ENCODE measurements around the gene GNG12.
"Not testable (repeated sequence)": the region's sequence is repeated elsewhere in the genome, so short reads cannot be mapped to it uniquely, and the experiment has no call there.

The GNG12 gene

DNA sequence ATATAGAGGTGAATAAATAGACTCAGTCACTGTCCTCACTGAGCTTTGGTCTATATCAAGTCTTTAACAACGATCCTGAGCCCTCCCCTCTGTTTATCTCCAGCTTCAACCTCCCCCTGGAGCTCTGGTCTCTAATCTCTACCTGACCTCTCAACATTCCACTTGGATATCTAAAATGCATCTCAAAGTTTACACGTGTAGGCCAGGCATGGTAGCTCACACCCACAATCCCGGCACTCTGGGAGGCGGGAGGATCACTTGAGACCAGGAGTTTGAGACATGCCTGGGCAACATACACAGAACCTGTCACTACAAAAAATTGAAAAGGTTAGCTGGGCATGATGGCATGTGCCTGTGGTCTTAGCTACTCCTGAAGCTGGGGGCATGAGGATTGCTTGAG lies 94.9 kb downstream of the GNG12 start:
- Histone ChIP-seq H3K4me1 (ENCODE audit: control insufficient read depth, insufficient read depth, low read length) (peaks cover 50% of the 10 kb centered on the region), H3K9ac (ENCODE audit: low read length) (no peak overlapping the region), H3K36me3 (ENCODE audit: control insufficient read depth, insufficient read depth, low read length, severe bottlenecking) (no peaks in the 10 kb centered on the region), H3K9me3 (ENCODE audit: control insufficient read depth, low read length) (no peaks in the 10 kb centered on the region), H3K4me3 (ENCODE audit: low read length) (no peak overlapping the region), H3K27me3 (replicated peaks; ENCODE audit: control insufficient read depth, insufficient read depth, low read length) (no peaks in the 10 kb centered on the region)
- no peak for DNase-seq (ENCODE audit: low read depth)

DNA sequence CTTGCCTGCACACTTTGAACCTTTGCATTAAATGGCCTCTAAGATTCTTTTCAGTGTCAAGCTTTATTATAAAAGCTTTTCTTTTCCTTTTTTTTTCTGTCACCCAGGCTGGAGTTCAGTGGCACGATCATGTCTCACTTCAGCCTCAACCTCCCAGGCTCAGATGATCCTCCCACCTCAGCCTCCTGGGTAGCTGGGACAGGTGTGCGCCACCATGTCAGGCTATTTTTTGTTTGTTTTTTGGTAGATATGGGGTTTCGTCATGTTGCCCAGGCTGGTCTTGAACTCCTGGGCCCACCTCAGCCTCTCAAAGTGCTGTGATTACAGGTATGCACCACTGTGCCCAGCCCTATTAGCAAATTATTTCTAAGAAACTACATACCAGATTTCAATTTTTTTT lies 95.4 kb downstream of the GNG12 start:
- Histone ChIP-seq H3K9me3 (ENCODE audit: control insufficient read depth, low read length) (no peaks in the 10 kb centered on the region), H3K4me3 (ENCODE audit: low read length) (no peak overlapping the region), H3K36me3 (ENCODE audit: control insufficient read depth, insufficient read depth, low read length, severe bottlenecking) (no peaks in the 10 kb centered on the region), H3K9ac (ENCODE audit: low read length) (no peak overlapping the region), H3K27me3 (replicated peaks; ENCODE audit: control insufficient read depth, insufficient read depth, low read length) (no peaks in the 10 kb centered on the region), H3K4me1 (ENCODE audit: control insufficient read depth, insufficient read depth, low read length) (peaks cover 56% of the 10 kb centered on the region)
- no peak for DNase-seq (ENCODE audit: low read depth)

- peaks cover 64% of the 10 kb centered on the region for H3K4me1 ChIP-seq (ENCODE audit: control insufficient read depth, insufficient read depth, low read length)
- peak overlapping the region; percentile 58 for H3K9ac ChIP-seq (ENCODE audit: low read length)
- H3K27me3 ChIP-seq (replicated peaks; ENCODE audit: control insufficient read depth, insufficient read depth, low read length): no peaks in the 10 kb centered on the region
- H3K9me3 ChIP-seq (ENCODE audit: control insufficient read depth, low read length): no peaks in the 10 kb centered on the region
- no peak overlapping the region for H3K4me3 ChIP-seq (ENCODE audit: low read length)
- no peak for DNase-seq (ENCODE audit: low read depth)
- no peaks in the 10 kb centered on the region for H3K36me3 ChIP-seq (ENCODE audit: control insufficient read depth, insufficient read depth, low read length, severe bottlenecking)
Observed at GRCh38 chr1:67736750-67737149, 96.5 kb downstream of the GNG12 start.

DNA sequence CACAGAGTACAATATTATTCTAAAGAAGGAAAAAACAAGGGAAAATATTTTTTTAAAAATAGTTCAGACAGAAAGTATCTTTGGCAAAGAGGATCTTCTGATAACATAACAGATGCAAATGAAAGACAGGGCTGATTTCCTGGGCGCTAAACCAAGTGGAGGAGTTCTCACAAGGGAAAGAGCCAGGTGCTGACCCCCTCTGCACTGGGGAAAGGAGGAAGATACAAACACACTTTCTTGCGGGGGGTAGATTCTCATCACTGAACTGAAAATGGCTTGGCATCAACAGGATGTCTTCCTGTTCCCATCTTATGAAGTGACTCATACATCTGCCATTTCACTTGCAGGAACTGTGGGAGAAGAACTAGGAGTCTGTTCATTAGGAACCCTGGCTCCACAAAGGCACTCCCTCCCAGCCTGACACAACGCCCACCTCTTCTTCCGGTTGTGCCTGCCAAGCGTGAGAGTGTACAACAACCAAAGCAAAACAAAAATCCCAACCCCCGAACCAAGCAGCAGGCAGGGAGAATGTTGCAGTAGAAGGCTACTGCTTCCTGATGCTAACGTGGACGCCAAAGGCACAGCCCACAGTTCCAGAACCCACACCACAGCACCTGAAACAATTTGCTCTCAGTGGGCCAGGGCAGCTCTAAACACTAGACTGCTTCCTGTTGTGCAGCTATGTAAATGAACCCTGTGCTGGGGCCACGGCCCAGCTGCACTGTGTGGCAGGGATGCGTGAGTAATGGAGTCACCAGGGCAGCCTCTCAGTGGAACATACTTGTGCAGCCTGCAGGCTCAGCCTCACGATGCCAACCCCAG lies 97.2 kb downstream of the GNG12 start:
- peaks cover 60% of the 10 kb centered on the region for H3K4me1 ChIP-seq (ENCODE audit: control insufficient read depth, insufficient read depth, low read length)
- no peaks in the 10 kb centered on the region for H3K27me3 ChIP-seq (replicated peaks; ENCODE audit: control insufficient read depth, insufficient read depth, low read length)
- peak overlapping the region; percentile 26 for H3K4me3 ChIP-seq (ENCODE audit: low read length)
- no peaks in the 10 kb centered on the region for H3K36me3 ChIP-seq (ENCODE audit: control insufficient read depth, insufficient read depth, low read length, severe bottlenecking)
- peak overlapping the region; percentile 58 for H3K9ac ChIP-seq (ENCODE audit: low read length)
- H3K9me3 ChIP-seq (ENCODE audit: control insufficient read depth, low read length): no peaks in the 10 kb centered on the region
- DNase-seq (ENCODE audit: low read depth): peak; percentile 82

DNA sequence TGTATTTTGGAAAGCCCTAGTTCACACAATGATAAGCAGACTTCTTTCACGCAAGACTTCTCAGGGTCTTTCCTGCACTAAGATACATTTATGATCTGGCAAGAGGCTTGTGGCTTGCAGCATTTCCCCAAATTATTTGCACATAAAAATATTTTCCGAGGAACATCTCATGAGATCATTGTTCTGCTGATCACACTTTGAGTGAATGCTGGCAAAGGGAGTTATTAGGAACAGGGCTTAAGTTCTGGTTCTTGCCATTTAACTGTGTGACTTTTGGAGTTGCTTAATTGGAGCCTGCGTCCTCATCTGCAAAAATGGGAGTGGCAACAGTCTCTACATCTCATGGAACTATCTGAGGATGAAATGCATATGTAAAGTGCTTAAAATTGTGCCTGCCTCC lies 98.1 kb downstream of the GNG12 start:
- Histone ChIP-seq H3K4me3 (ENCODE audit: low read length) (no peak overlapping the region), H3K4me1 (ENCODE audit: control insufficient read depth, insufficient read depth, low read length) (peaks cover 52% of the 10 kb centered on the region), H3K9ac (ENCODE audit: low read length) (peak overlapping the region; percentile 58), H3K9me3 (ENCODE audit: control insufficient read depth, low read length) (no peaks in the 10 kb centered on the region), H3K36me3 (ENCODE audit: control insufficient read depth, insufficient read depth, low read length, severe bottlenecking) (no peaks in the 10 kb centered on the region), H3K27me3 (replicated peaks; ENCODE audit: control insufficient read depth, insufficient read depth, low read length) (no peaks in the 10 kb centered on the region)
- DNase-seq (ENCODE audit: low read depth): no peak

DNA sequence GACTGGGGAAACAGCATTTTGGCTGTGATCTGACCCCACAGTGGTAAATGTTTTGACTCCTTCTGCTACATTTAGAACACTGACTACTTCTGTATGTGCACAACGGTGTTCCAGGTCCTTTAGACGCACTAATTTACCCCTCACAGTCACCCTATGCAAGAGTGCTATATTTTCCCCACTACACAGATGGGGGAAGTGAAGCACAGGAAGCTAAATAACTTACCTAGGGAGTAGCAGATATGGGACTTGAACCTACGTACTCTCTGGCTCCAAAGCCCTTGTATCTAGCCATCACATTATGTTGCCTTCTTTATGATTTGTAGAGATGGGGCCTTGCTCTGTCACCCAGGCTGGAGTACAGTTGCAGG lies 99.0 kb downstream of the GNG12 start:
- Histone ChIP-seq H3K36me3 (ENCODE audit: control insufficient read depth, insufficient read depth, low read length, severe bottlenecking) (no peaks in the 10 kb centered on the region), H3K4me1 (ENCODE audit: control insufficient read depth, insufficient read depth, low read length) (peaks cover 51% of the 10 kb centered on the region), H3K9ac (ENCODE audit: low read length) (peak overlapping the region; percentile 2), H3K4me3 (ENCODE audit: low read length) (no peak overlapping the region), H3K27me3 (replicated peaks; ENCODE audit: control insufficient read depth, insufficient read depth, low read length) (no peaks in the 10 kb centered on the region), H3K9me3 (ENCODE audit: control insufficient read depth, low read length) (no peaks in the 10 kb centered on the region)
- no peak for DNase-seq (ENCODE audit: low read depth)

- H3K36me3 ChIP-seq (ENCODE audit: control insufficient read depth, insufficient read depth, low read length, severe bottlenecking): no peaks in the 10 kb centered on the region
- peak overlapping the region; percentile 2 for H3K9ac ChIP-seq (ENCODE audit: low read length)
- H3K4me3 ChIP-seq (ENCODE audit: low read length): no peak overlapping the region
- no peaks in the 10 kb centered on the region for H3K27me3 ChIP-seq (replicated peaks; ENCODE audit: control insufficient read depth, insufficient read depth, low read length)
- DNase-seq (ENCODE audit: low read depth): no peak
- no peaks in the 10 kb centered on the region for H3K9me3 ChIP-seq (ENCODE audit: control insufficient read depth, low read length)
- peaks cover 51% of the 10 kb centered on the region for H3K4me1 ChIP-seq (ENCODE audit: control insufficient read depth, insufficient read depth, low read length)
Observed at GRCh38 chr1:67733681-67734322, 99.5 kb downstream of the GNG12 start.

GRCh38 chr1:67732750-67733151 lies 100.5 kb downstream of the GNG12 start:
- H3K27me3 ChIP-seq (replicated peaks; ENCODE audit: control insufficient read depth, insufficient read depth, low read length): no peaks in the 10 kb centered on the region

GRCh38 chr1:67731322-67731721 lies 101.9 kb downstream of the GNG12 start:
- H3K9me3 ChIP-seq (ENCODE audit: control insufficient read depth, low read length): no peaks in the 10 kb centered on the region
- H3K9ac ChIP-seq (ENCODE audit: low read length): no peak overlapping the region
- no peaks in the 10 kb centered on the region for H3K27me3 ChIP-seq (replicated peaks; ENCODE audit: control insufficient read depth, insufficient read depth, low read length)
- peaks cover 48% of the 10 kb centered on the region for H3K4me1 ChIP-seq (ENCODE audit: control insufficient read depth, insufficient read depth, low read length)
- DNase-seq (ENCODE audit: low read depth): no peak
- H3K36me3 ChIP-seq (ENCODE audit: control insufficient read depth, insufficient read depth, low read length, severe bottlenecking): peaks cover 13% of the 10 kb centered on the region
- no peak overlapping the region for H3K4me3 ChIP-seq (ENCODE audit: low read length)

More at GRCh38 chr1:67732750-67733151, 100.5 kb downstream of the GNG12 start:
- Histone ChIP-seq H3K9me3 (ENCODE audit: control insufficient read depth, low read length) (no peaks in the 10 kb centered on the region), H3K9ac (ENCODE audit: low read length) (no peak overlapping the region), H3K4me3 (ENCODE audit: low read length) (no peak overlapping the region), H3K36me3 (ENCODE audit: control insufficient read depth, insufficient read depth, low read length, severe bottlenecking) (peaks cover under 1% of the 10 kb centered on the region), H3K4me1 (ENCODE audit: control insufficient read depth, insufficient read depth, low read length) (peaks cover 51% of the 10 kb centered on the region)
- DNase-seq (ENCODE audit: low read depth): no peak

GRCh38 chr1:67730312-67730711 lies 103.0 kb downstream of the GNG12 start:
- Histone ChIP-seq H3K4me1 (ENCODE audit: control insufficient read depth, insufficient read depth, low read length) (peaks cover 48% of the 10 kb centered on the region), H3K36me3 (ENCODE audit: control insufficient read depth, insufficient read depth, low read length, severe bottlenecking) (peaks cover 13% of the 10 kb centered on the region)
- H3K9ac ChIP-seq (ENCODE audit: low read length); H3K4me3 ChIP-seq (ENCODE audit: low read length); DNase-seq (ENCODE audit: low read depth); H3K9me3 ChIP-seq (ENCODE audit: control insufficient read depth, low read length); H3K27me3 ChIP-seq (replicated peaks; ENCODE audit: control insufficient read depth, insufficient read depth, low read length): not testable (repeated sequence)

DNA sequence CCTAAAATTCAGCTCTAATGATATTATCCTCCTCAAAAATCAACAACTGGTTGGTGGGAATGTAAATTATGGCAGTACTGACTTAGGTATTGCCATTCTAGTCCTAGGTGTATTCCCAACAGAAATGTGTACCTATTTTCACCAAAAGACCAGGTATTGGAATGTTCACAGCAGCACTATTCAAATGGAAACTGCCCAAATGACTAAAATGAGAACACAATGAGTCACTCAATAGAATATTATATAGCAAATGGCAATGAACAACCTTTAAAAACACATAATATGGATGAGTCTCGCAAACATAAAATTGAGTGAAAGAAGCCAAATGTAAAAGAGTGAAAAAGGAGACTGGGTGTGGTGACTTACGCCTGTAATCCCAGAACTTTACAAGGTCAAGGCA lies 103.4 kb downstream of the GNG12 start:
- no peak overlapping the region for H3K9ac ChIP-seq (ENCODE audit: low read length)
- peaks cover 48% of the 10 kb centered on the region for H3K4me1 ChIP-seq (ENCODE audit: control insufficient read depth, insufficient read depth, low read length)
- DNase-seq (ENCODE audit: low read depth): no peak
- H3K36me3 ChIP-seq (ENCODE audit: control insufficient read depth, insufficient read depth, low read length, severe bottlenecking): peaks cover 13% of the 10 kb centered on the region
- no peaks in the 10 kb centered on the region for H3K9me3 ChIP-seq (ENCODE audit: control insufficient read depth, low read length)
- no peaks in the 10 kb centered on the region for H3K27me3 ChIP-seq (replicated peaks; ENCODE audit: control insufficient read depth, insufficient read depth, low read length)
- H3K4me3 ChIP-seq (ENCODE audit: low read length): no peak overlapping the region
